SK-N-SH (cell line): ENCODE results near the gene HIGD2B. TPM values are rescaled to one million over a fixed set of nuclear protein-coding genes. Genes with fewer than 3 reads are reported as not detected.
"Not testable (repeated sequence)": the region's sequence is repeated elsewhere in the genome, so short reads cannot be mapped to it uniquely, and the experiment has no call there.

Source experiments
- CTCF ChIA-PET: fragments of 300-600, 350-600 bp; formaldehyde crosslinking; extraction: SDS; loops from one replicate; lab custom pipeline; 2021; lab: Yijun Ruan, JAX
- POLR2A ChIA-PET: fragments of 350-600 bp; sonication (Branson Sonifier 250); formaldehyde crosslinking; extraction: SDS; loops from one replicate; lab custom pipeline; 2020; ENCODE audit warnings: antibody characterized with exemption, inconsistent platforms; lab: Yijun Ruan, JAX
- DNase-seq: peaks from one replicate; pipeline ENCODE4 v3.0.0; 2012
- H2AFZ ChIP-seq: fragments of 200-600 bp; sonication (generic); 2 replicates; pipeline ENCODE4 v1.8.1; 2016; ENCODE audit warnings: antibody characterized with exemption, mild to moderate bottlenecking, low read depth
- H3F3A ChIP-seq: fragments of 200-600 bp; sonication (generic); replicated peaks from 2 replicates; pipeline ENCODE3; 2016; ENCODE audit warnings: antibody characterized with exemption, mild to moderate bottlenecking; ENCODE audit not compliant: insufficient read depth
- H3K27ac ChIP-seq, 2 experiments: fragments of 200-500 bp in 1 of 2; fragments of 200-600 bp in 1 of 2; sonication (Bioruptor generic) in 1 of 2; sonication (generic), shearing (Covaris generic) in 1 of 2; 2 replicates each; pipeline versions ENCODE4 v1.5.1 to v1.6.1; 2014 to 2016; ENCODE audit warnings: low read depth in 2 of 2, inconsistent platforms in 1 of 2, low read length in 1 of 2, mild to moderate bottlenecking in 1 of 2, mixed read lengths in 1 of 2
- H3K27me3 ChIP-seq: fragments of 200-600 bp; sonication (generic), shearing (Covaris generic); 2 replicates; pipeline ENCODE4 v1.6.1; 2016; ENCODE audit warnings: mixed run types; ENCODE audit not compliant: insufficient read depth
- H3K36me3 ChIP-seq, 2 experiments: fragments of 200-500 bp in 1 of 2; fragments of 200-600 bp in 1 of 2; sonication (Bioruptor generic) in 1 of 2; sonication (generic) in 1 of 2; replicated peaks in 1 of 2; 2 replicates each; pipeline versions ENCODE3 to v1.5.1; 2014 to 2016; ENCODE audit warnings: low read length in 1 of 2, mild to moderate bottlenecking in 1 of 2; ENCODE audit not compliant: insufficient read depth in 2 of 2, control insufficient read depth in 1 of 2
- H3K4me1 ChIP-seq, 2 experiments: fragments of 200-500 bp in 1 of 2; fragments of 200-600 bp in 1 of 2; sonication (Bioruptor generic) in 1 of 2; sonication (generic), shearing (Covaris generic) in 1 of 2; 2 replicates each; pipeline versions ENCODE4 v1.5.1 to v1.6.1; 2014 to 2016; ENCODE audit warnings: low read depth in 1 of 2, low read length in 1 of 2, mixed run types in 1 of 2; ENCODE audit not compliant: insufficient read depth in 2 of 2, control insufficient read depth in 1 of 2
- H3K4me2 ChIP-seq: fragments of 200-600 bp; sonication (generic), shearing (Covaris generic); 2 replicates; pipeline ENCODE4 v1.6.1; 2017; ENCODE audit warnings: mixed run types
- H3K4me3 ChIP-seq, 2 experiments: fragments of 200-500 bp in 1 of 2; fragments of 200-600 bp in 1 of 2; sonication (Bioruptor generic) in 1 of 2; sonication (generic), shearing (Covaris generic) in 1 of 2; 2 replicates each; pipeline versions ENCODE4 v1.5.1 to v1.8.1; 2014 to 2016; ENCODE audit warnings: low read depth in 2 of 2, inconsistent platforms in 1 of 2, low read length in 1 of 2, mild to moderate bottlenecking in 1 of 2, mixed read lengths in 1 of 2, moderate library complexity in 1 of 2
- H3K79me2 ChIP-seq: fragments of 200-600 bp; sonication (generic); 2 replicates; pipeline ENCODE4 v1.8.1; 2017; ENCODE audit warnings: mild to moderate bottlenecking; ENCODE audit not compliant: insufficient read depth
- H3K9ac ChIP-seq: fragments of 200-600 bp; sonication (generic); 2 replicates; pipeline ENCODE4 v1.6.1; 2017; ENCODE audit warnings: mixed run types
- H3K9me2 ChIP-seq: fragments of 200-600 bp; sonication (generic); 2 replicates; pipeline ENCODE4 v1.6.1; 2017; ENCODE audit warnings: mixed run types
- H3K9me3 ChIP-seq: fragments of 200-600 bp; sonication (generic); 2 replicates; pipeline ENCODE4 v1.6.1; 2017; ENCODE audit warnings: mixed run types, mild to moderate bottlenecking, moderate library complexity
- H4K20me1 ChIP-seq: fragments of 200-600 bp; sonication (generic); 2 replicates; pipeline ENCODE4 v1.6.1; 2017; ENCODE audit warnings: mild to moderate bottlenecking, mixed run types; ENCODE audit not compliant: insufficient read depth
- CHD2 ChIP-seq: fragments of 150-350 bp; IDR thresholded peaks from 2 replicates; pipeline ENCODE4 v1.6.1; 2018; ENCODE audit warnings: low read length; ENCODE audit not compliant: partially characterized antibody
- EP300 ChIP-seq, 2 experiments: IDR thresholded peaks; 2 replicates each; pipeline versions ENCODE4 v1.4.0 to v1.6.1; 2012; ENCODE audit warnings: borderline replicate concordance in 1 of 2, low read depth in 1 of 2, low read length in 1 of 2
- FOSL2 ChIP-seq: IDR thresholded peaks from 2 replicates; pipeline ENCODE4 v1.4.0; 2012; ENCODE audit warnings: low read depth, mild to moderate bottlenecking, moderate library complexity, borderline replicate concordance
- FOXM1 ChIP-seq: IDR thresholded peaks from 2 replicates; pipeline ENCODE4 v1.4.0; 2012; ENCODE audit warnings: low read depth, mild to moderate bottlenecking
- JUND ChIP-seq: IDR thresholded peaks from 2 replicates; pipeline ENCODE4 v1.4.0; 2012
- MXI1 ChIP-seq: IDR thresholded peaks from 2 replicates; pipeline ENCODE4 v1.6.1; 2012; ENCODE audit warnings: mild to moderate bottlenecking, low read depth, low read length, improper control_type of control experiment
- RFX5 ChIP-seq: IDR thresholded peaks from 2 replicates; pipeline ENCODE4 v1.6.1; 2012; ENCODE audit warnings: mild to moderate bottlenecking, improper control_type of control experiment, low read length
- SIN3A ChIP-seq: IDR thresholded peaks from 2 replicates; pipeline ENCODE4 v1.6.1; 2012; ENCODE audit warnings: low read depth, mild to moderate bottlenecking, low read length, moderate library complexity, borderline replicate concordance
- TAF1 ChIP-seq: IDR thresholded peaks from 2 replicates; pipeline ENCODE4 v1.6.1; 2012; ENCODE audit warnings: low read depth, mild to moderate bottlenecking, low read length, moderate library complexity, borderline replicate concordance
- TEAD4 ChIP-seq: IDR thresholded peaks from 2 replicates; pipeline ENCODE4 v1.4.0; 2012; ENCODE audit warnings: mild to moderate bottlenecking, borderline replicate concordance; ENCODE audit not compliant: insufficient read depth
- ZBTB33 ChIP-seq: IDR thresholded peaks from 2 replicates; pipeline ENCODE4 v1.4.0; 2012; ENCODE audit warnings: low read depth, borderline replicate concordance
- WGBS: methylation state at CpG from one replicate; pipeline ENCODE4 v1.1.6; 2017; ENCODE audit warnings: low lambda C conversion rate; 5-methylcytosine and 5-hydroxymethylcytosine counted together
- polyA plus RNA-seq, 3 experiments: library from polyadenylated mRNA; depleted of rRNA; stranded (reverse); fragments of >200 nt; gene quantifications; 2 replicates each; pipeline ENCODE4 v1.2.3, GENCODE V29; 2012

HIGD2B gene
- polyA plus RNA-seq, 1 of the 3 experiments (the other 2 are of a cell fraction) = not detected

GRCh38 chr15:72728821-72729220 lies 42.8 kb upstream of the HIGD2B start:
- no peaks in the 10 kb centered on the region for H3K4me1 ChIP-seq
- no peaks in the 10 kb centered on the region for H3F3A ChIP-seq
- ChIA-PET POLR2A (no interaction called here), CTCF (interaction anchor here (1.0 to 1.6 kb wide), 3 partner anchors 23 to 515 kb away, joined by 3 read pairs; no protein-coding TSS in a partner anchor)
- H3K4me3 ChIP-seq = no peak overlapping the region
- H3K27ac ChIP-seq = no peak overlapping the region
- DNase-seq = no peak
- no peaks in the 10 kb centered on the region for H3K9me3 ChIP-seq
- no peaks in the 10 kb centered on the region; the same call in 1 of the 2 replicates for H3K79me2 ChIP-seq
- no peaks in the 10 kb centered on the region for H4K20me1 ChIP-seq
- no peaks in the 10 kb centered on the region for H3K9me2 ChIP-seq
- no peak overlapping the region for H2AFZ ChIP-seq
- H3K36me3 ChIP-seq = peaks cover 17 to 35% of the 10 kb centered on the region in 2 experiments
- no peaks in the 10 kb centered on the region for H3K27me3 ChIP-seq
- 88% methylated on average over 1 of the region's 1 CpG for WGBS
- H3K9ac ChIP-seq = no peak overlapping the region
- TF ChIP-seq FOXM1 = no peak
- H3K4me2 ChIP-seq = no peak overlapping the region

DNA sequence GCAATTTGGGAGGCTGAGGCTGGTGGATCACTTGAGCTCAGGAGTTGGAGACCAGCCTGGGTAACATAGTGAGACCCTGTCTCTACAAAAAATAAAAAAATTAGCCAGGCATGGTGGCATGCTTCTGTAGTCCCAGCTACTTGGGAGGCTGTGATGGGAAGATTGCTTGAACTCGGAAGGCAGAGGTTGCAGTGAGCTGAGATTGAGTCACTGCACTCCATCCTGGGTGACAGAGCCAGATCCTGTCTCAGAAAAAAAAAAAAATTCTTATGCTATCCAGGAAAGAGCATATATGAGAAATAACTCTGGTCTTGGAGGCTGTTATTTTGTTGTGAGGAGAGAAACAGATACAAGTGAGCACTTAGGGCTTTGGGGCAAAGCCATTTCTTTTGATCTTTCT lies 42.3 kb upstream of the HIGD2B start:
- CTCF ChIA-PET = interaction anchor here (1.6 kb wide), 1 partner anchor 23 kb away, joined by 3 read pairs; no protein-coding TSS in a partner anchor
- WGBS = 69% methylated on average over 1 of the region's 1 CpG
- H3K4me3 ChIP-seq, H3K79me2 ChIP-seq, H2AFZ ChIP-seq, H3K4me2 ChIP-seq, H3K27me3 ChIP-seq, H3K9me3 ChIP-seq, H3K9me2 ChIP-seq, DNase-seq, H3K27ac ChIP-seq, H3F3A ChIP-seq, H3K9ac ChIP-seq, POLR2A ChIA-PET, H3K4me1 ChIP-seq, H4K20me1 ChIP-seq: not testable (repeated sequence)
- H3K36me3 ChIP-seq = peaks cover 17 to 40% of the 10 kb centered on the region in 2 experiments

DNA sequence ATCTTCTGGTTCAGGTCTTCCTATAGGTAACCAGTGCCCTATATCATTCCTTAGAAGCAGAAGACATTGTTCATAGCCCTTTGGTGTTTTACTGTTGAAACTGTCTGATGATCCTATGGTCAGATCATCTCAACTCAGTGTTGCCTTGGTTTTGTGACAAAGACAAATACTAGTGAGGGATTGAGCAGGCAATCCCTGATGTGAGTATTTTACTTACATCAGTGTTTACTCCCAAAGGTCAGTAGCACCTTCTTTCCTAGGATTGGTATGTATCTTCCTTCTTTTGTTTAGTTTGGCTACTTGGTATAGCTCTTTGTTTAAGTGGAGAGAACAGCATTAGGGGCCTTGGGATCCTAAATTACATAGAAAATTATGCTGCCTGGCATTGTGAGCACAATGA lies 41.2 kb upstream of the HIGD2B start:
- CTCF ChIA-PET = no interaction called here

GRCh38 chr15:72725851-72726250 lies 39.9 kb upstream of the HIGD2B start:
- H3K27me3 ChIP-seq, DNase-seq, POLR2A ChIA-PET, H3K79me2 ChIP-seq, H3F3A ChIP-seq, H3K4me2 ChIP-seq, H2AFZ ChIP-seq, H3K4me3 ChIP-seq, H3K27ac ChIP-seq, H3K9me2 ChIP-seq, H4K20me1 ChIP-seq, H3K9me3 ChIP-seq, H3K9ac ChIP-seq, H3K4me1 ChIP-seq: not testable (repeated sequence)
- CTCF ChIA-PET = interaction anchor here (0.6 kb wide), 1 partner anchor 49 kb away, joined by 3 read pairs; no protein-coding TSS in a partner anchor
- peaks cover 3 to 25% of the 10 kb centered on the region in 2 experiments for H3K36me3 ChIP-seq
- 94% methylated on average over 6 of the region's 6 CpGs for WGBS

More for the DNA sequence above, 41.2 kb upstream of the HIGD2B start:
- H3K9me3 ChIP-seq = no peaks in the 10 kb centered on the region
- H3F3A ChIP-seq = no peaks in the 10 kb centered on the region
- no peaks in the 10 kb centered on the region for H3K4me1 ChIP-seq
- no peak for TF ChIP-seq TAF1
- no peak for TF ChIP-seq ZBTB33
- no peak for TF ChIP-seq FOSL2
- TF ChIP-seq CHD2 = no peak
- TF ChIP-seq MXI1 = no peak
- TF ChIP-seq TEAD4 = no peak
- TF ChIP-seq RFX5 = no peak
- TF ChIP-seq SIN3A = no peak
- no peak for TF ChIP-seq JUND
- no peak for TF ChIP-seq EP300 (IDR thresholded peaks at IDR 0.05; ENCODE audit: borderline replicate concordance in 1 of 2, low read depth in 1 of 2, low read length in 1 of 2)
- H3K27me3 ChIP-seq = no peaks in the 10 kb centered on the region
- no peak for DNase-seq
- H3K36me3 ChIP-seq = peaks cover 13 to 38% of the 10 kb centered on the region in 2 experiments
- no peak overlapping the region for H2AFZ ChIP-seq
- no peak overlapping the region for H3K4me3 ChIP-seq
- no peaks in the 10 kb centered on the region; the same call in 1 of the 2 replicates for H3K79me2 ChIP-seq
- POLR2A ChIA-PET = no interaction called here
- no peak overlapping the region for H3K4me2 ChIP-seq
- H3K9ac ChIP-seq = no peak overlapping the region
- H3K27ac ChIP-seq = no peak overlapping the region
- no peaks in the 10 kb centered on the region for H3K9me2 ChIP-seq
- no peaks in the 10 kb centered on the region for H4K20me1 ChIP-seq
